Muscle of leg (tissue), 11 donors: ENCODE data around the gene PRKCZ. TPM values are rescaled to one million over a fixed set of nuclear protein-coding genes. Genes with fewer than 3 reads are reported as not detected.

Experiments used
- DNase-seq: peaks from one replicate; pipeline ENCODE4 v3.0.0; 2013
- H3K27ac ChIP-seq: one replicate; pipeline ENCODE4 v1.5.1; 2013; ENCODE audit warnings: mild to moderate bottlenecking, low read length, control low read depth
- H3K27me3 ChIP-seq: one replicate; pipeline ENCODE4 v1.6.1; 2013; ENCODE audit warnings: low read length; ENCODE audit not compliant: control insufficient read depth, insufficient read depth
- H3K36me3 ChIP-seq: one replicate; pipeline ENCODE4 v1.6.1; 2013; ENCODE audit warnings: low read length; ENCODE audit not compliant: control insufficient read depth, insufficient read depth
- H3K4me1 ChIP-seq: one replicate; pipeline ENCODE4 v1.6.1; 2013; ENCODE audit warnings: low read length; ENCODE audit not compliant: control insufficient read depth, insufficient read depth
- H3K4me3 ChIP-seq: one replicate; pipeline ENCODE4 v1.5.1; 2013; ENCODE audit warnings: low read length, control low read depth
- H3K9me3 ChIP-seq: replicated peaks from 2 replicates; pipeline ENCODE4 v1.6.1; 2013; ENCODE audit warnings: low read depth, low read length; ENCODE audit not compliant: control insufficient read depth
- WGBS: methylation state at CpG from one replicate; pipeline ENCODE4 v1.1.5; 2013; ENCODE audit warnings: missing lambda C conversion rate; ENCODE audit not compliant: insufficient coverage; 5-methylcytosine and 5-hydroxymethylcytosine counted together
- polyA plus RNA-seq, 8 donors: library from polyadenylated mRNA; unstranded; fragments of 120-200 nt; gene quantifications; one replicate each; pipeline versions ENCODE4 v1.2.1 to v1.2.3, GENCODE V29; 2013; ENCODE audit warnings: inconsistent platforms in 1 of 8, low replicate concordance in 1 of 8; ENCODE audit not compliant: insufficient read length in 8 of 8, insufficient read depth in 1 of 8
- total RNA-seq: library from RNA; stranded (reverse); fragments of 120-200 nt; gene quantifications from one replicate; pipeline ENCODE4 v1.2.4, GENCODE V29; 2013

The PRKCZ gene
- total and polyA plus RNA-seq, 9 donors, result 4.0 to 10.5 (median 5.7) TPM

- Histone ChIP-seq H3K27me3 (peaks cover 73% of the 10 kb centered on the region), H3K27ac (no peak overlapping the region), H3K4me1 (peaks cover 8% of the 10 kb centered on the region), H3K4me3 (no peak overlapping the region), H3K9me3 (no peaks in the 10 kb centered on the region), H3K36me3 (no peaks in the 10 kb centered on the region)
- DNase-seq, result no peak
- WGBS, result 56% methylated on average over 32 of the region's 34 CpGs
Observed at GRCh38 chr1:2014741-2015735, 35.2 kb upstream of the PRKCZ start.

- Histone ChIP-seq H3K4me3 (no peak overlapping the region), H3K27ac (no peak overlapping the region), H3K4me1 (peaks cover 8% of the 10 kb centered on the region), H3K27me3 (peaks cover 75% of the 10 kb centered on the region), H3K9me3 (no peaks in the 10 kb centered on the region), H3K36me3 (no peaks in the 10 kb centered on the region)
- WGBS, result 67% methylated on average over 4 of the region's 9 CpGs
- DNase-seq, result no peak
Observed at GRCh38 chr1:2016123-2016522, 34.1 kb upstream of the PRKCZ start.

DNA sequence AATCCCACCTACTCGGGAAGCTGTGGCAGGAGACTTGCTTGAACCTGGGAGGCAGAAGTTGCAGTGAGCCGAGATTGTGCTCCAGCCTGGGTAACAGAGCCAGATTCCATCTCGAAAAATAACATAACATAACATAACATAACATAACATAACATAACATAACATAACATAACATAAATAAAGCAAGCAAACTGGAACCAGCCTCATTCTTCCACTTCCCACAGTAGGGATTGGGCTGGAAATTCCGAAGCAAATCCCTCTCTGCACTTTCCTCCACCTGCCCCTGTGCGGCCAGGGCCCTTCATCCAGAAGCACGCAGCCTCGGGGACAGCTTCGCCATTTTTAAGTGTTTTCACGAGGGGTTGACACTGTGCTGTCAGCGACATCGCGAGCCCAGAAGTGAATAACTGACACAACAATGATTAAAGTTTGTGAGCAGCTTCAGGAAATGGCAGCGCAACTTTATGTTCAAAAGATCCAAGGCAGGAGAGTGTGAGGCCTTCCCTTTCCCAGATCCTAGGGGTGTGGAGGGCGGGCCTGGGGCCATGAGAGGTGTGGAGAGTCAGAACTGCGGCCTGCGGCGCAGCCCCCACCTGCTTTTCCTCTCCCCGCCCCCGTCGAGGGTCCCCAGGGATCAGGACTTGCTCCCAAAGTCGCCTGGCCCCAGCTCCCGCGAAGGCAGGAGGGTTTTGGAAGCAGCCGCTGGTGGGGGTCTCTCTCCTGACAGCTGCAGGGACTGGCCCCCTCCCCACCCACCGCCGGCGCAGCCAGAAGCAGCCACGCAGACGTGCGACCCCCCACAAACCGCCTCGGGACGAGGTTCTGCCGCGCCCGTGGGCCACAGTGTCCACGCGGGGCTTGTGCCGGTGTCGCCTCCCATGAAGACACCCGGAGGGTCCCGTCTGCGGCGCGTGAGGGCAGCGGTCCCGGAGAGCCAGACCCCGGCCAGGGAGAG is 31.7 kb upstream of the PRKCZ start:
- 6% methylated on average over 17 of the region's 48 CpGs for WGBS
- DNase-seq, result no peak
- Histone ChIP-seq H3K27ac (no peak overlapping the region), H3K4me3 (no peak overlapping the region), H3K4me1 (peaks cover 8% of the 10 kb centered on the region), H3K27me3 (peaks cover 88% of the 10 kb centered on the region), H3K9me3 (no peaks in the 10 kb centered on the region), H3K36me3 (no peaks in the 10 kb centered on the region)

GRCh38 chr1:2019172-2019543 is 31.1 kb upstream of the PRKCZ start, which contains the start of gene GABRD:
Gene GABRD, plus strand, starts transcription at chr1:2019345. Its CDS starts 79 bp downstream, at chr1:2019424.
- Histone ChIP-seq H3K27ac (no peak within 1 kb of the TSS), H3K4me1 (peaks cover 8% of the 10 kb centered on the region), H3K27me3 (peaks cover 84% of the 10 kb centered on the region), H3K9me3 (no peaks in the 10 kb centered on the region), H3K4me3 (no peak within 1 kb of the TSS), H3K36me3 (no peaks in the 10 kb centered on the region)
- DNase-seq, result no peak
- under 1% methylated on average over 46 of the region's 60 CpGs for WGBS

GRCh38 chr1:2019571-2020309 is 30.5 kb upstream of the PRKCZ start:
- Histone ChIP-seq H3K9me3 (no peaks in the 10 kb centered on the region), H3K36me3 (no peaks in the 10 kb centered on the region), H3K27ac (no peak overlapping the region), H3K4me3 (no peak overlapping the region), H3K27me3 (peaks cover 80% of the 10 kb centered on the region), H3K4me1 (peaks cover 8% of the 10 kb centered on the region)
- peak; percentile 35 for DNase-seq
- 1% methylated on average over 54 of the region's 61 CpGs for WGBS

DNA sequence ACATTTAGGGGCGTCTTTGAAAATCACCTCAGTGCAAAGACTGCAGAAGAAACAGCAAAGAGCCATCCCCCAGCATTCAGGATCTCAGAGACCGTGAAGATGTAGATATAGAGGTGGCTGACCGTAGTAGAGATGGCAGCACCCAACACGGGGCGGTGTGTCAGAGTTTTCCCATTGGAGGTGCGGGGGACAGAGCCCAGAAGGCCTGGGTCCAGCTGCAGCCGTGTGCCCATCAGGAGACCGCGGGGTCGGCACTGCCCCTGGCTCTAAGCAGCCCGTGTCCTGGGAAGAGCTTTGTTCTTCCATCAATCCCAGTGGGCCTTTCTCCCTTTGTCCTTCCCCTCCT is 29.9 kb upstream of the PRKCZ start:
- WGBS, result 69% methylated on average over 10 of the region's 11 CpGs
- H3K4me1 ChIP-seq, result peaks cover 14% of the 10 kb centered on the region
- no peak overlapping the region for H3K27ac ChIP-seq
- no peaks in the 10 kb centered on the region for H3K36me3 ChIP-seq
- peaks cover 75% of the 10 kb centered on the region for H3K27me3 ChIP-seq
- H3K4me3 ChIP-seq, result no peak overlapping the region
- DNase-seq, result no peak
- H3K9me3 ChIP-seq, result no peaks in the 10 kb centered on the region

DNA sequence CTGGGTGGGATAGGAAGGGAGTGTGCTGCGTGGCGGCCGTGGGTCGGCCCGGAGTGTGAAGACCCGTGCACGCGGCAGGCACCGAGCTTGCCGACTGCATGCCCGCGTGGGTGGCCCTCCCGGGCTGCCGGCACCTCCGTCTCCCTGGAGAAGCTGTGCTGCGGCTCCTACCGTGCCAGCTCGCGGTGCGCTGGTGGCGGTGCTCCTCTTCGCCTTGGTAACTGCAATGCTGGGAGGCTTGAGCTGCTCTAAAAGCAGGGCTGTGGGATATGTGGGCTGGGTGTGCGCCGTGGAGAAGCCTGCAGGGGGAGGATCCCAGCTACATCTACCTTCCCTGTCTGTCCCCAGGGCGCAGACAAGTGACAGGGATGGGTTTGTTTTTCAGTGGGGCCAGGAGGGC is 28.7 kb upstream of the PRKCZ start:
- Histone ChIP-seq H3K36me3 (no peaks in the 10 kb centered on the region), H3K4me1 (peaks cover 24% of the 10 kb centered on the region), H3K9me3 (no peaks in the 10 kb centered on the region), H3K27me3 (peaks cover 64% of the 10 kb centered on the region), H3K4me3 (no peak overlapping the region), H3K27ac (no peak overlapping the region)
- 84% methylated on average over 21 of the region's 25 CpGs for WGBS
- DNase-seq, result no peak

- H3K27me3 ChIP-seq, result peaks cover 57% of the 10 kb centered on the region
- H3K4me3 ChIP-seq, result no peak overlapping the region
- WGBS, result 66% methylated on average over 16 of the region's 21 CpGs
- no peaks in the 10 kb centered on the region for H3K36me3 ChIP-seq
- no peak overlapping the region for H3K27ac ChIP-seq
- peaks cover 24% of the 10 kb centered on the region for H3K4me1 ChIP-seq
- no peaks in the 10 kb centered on the region for H3K9me3 ChIP-seq
- no peak for DNase-seq
Observed at GRCh38 chr1:2022063-2022770, 28.0 kb upstream of the PRKCZ start.

DNA sequence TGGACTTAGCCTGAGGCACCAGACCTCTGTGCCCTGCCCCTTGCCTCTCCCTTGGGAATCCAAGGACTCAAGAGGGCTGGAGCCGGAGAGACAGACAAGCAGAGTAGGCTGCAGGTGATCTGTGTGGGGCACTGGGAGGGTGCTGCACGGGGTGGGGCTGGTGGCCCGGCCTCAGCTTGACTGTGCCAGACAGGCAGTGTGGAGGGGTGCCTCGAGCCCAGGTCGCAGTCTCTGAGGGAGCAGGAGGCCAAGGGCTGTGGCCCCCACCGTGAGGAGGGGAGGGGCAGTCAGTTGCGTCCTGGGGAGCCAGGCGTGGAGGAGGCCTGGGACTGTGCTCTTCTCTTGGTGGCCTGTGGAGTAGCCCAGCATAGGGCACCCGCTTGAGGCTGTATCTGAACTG is 27.0 kb upstream of the PRKCZ start:
- no peaks in the 10 kb centered on the region for H3K36me3 ChIP-seq
- H3K27ac ChIP-seq, result no peak overlapping the region
- H3K4me1 ChIP-seq, result peaks cover 24% of the 10 kb centered on the region
- H3K9me3 ChIP-seq, result no peaks in the 10 kb centered on the region
- DNase-seq, result no peak
- no peak overlapping the region for H3K4me3 ChIP-seq
- 71% methylated on average over 5 of the region's 9 CpGs for WGBS
- H3K27me3 ChIP-seq, result peaks cover 48% of the 10 kb centered on the region
